HepG2 (cell line): Measurements from ENCODE around the gene TTBK1. TPM values are rescaled to one million over a fixed set of nuclear protein-coding genes. Genes with fewer than 3 reads are reported as not detected.

Experiments used
- BHLHE40 ChIP-seq: IDR thresholded peaks from 2 replicates; pipeline ENCODE4 v1.6.1; 2011; ENCODE audit warnings: low read length, improper control_type of control experiment
- FOXA3 ChIP-seq: IDR thresholded peaks from 2 replicates; pipeline ENCODE4 v1.6.1; 2016; ENCODE audit warnings: missing genetic modification reagents, missing compliant biosample characterization
- HNF4A ChIP-seq: sonication (generic); formaldehyde crosslinking; IDR thresholded peaks from 2 replicates; pipeline ENCODE4 v1.4.0; 2020; ENCODE audit warnings: missing genetic modification reagents
- HOXA5 ChIP-seq: sonication (generic); formaldehyde crosslinking; IDR thresholded peaks from 2 replicates; pipeline ENCODE4 v1.4.0; 2020; ENCODE audit warnings: missing genetic modification reagents
- POLR2A ChIP-seq, 2 experiments: IDR thresholded peaks; 2 replicates each; pipeline ENCODE4 v1.6.1; 2011; ENCODE audit warnings: low read depth in 2 of 2, low read length in 2 of 2, mild to moderate bottlenecking in 1 of 2, moderate library complexity in 1 of 2; ENCODE audit not compliant: insufficient read depth in 1 of 2
- REPIN1 ChIP-seq: sonication (generic); formaldehyde crosslinking; IDR thresholded peaks from 2 replicates; pipeline ENCODE4 v1.8.0; 2022; ENCODE audit warnings: missing genetic modification reagents, low read depth, mild to moderate bottlenecking, borderline replicate concordance
- RFXANK ChIP-seq: IDR thresholded peaks from 2 replicates; pipeline ENCODE4 v1.6.1; 2016
- SALL2 ChIP-seq: sonication (generic); formaldehyde crosslinking; IDR thresholded peaks from 2 replicates; pipeline ENCODE4 v1.8.1; 2023; ENCODE audit warnings: mild to moderate bottlenecking, missing genetic modification reagents, inconsistent platforms
- SP140L ChIP-seq: sonication (generic); formaldehyde crosslinking; IDR thresholded peaks from 2 replicates; pipeline ENCODE4 v1.4.0; 2020; ENCODE audit warnings: missing genetic modification reagents, borderline replicate concordance
- XBP1 ChIP-seq: sonication (generic); formaldehyde crosslinking; IDR thresholded peaks from 2 replicates; pipeline ENCODE4 v1.5.0; 2020; ENCODE audit warnings: missing genetic modification reagents
- ZNF333 ChIP-seq: sonication (generic); formaldehyde crosslinking; IDR thresholded peaks from 2 replicates; pipeline ENCODE4 v1.4.0; 2020; ENCODE audit warnings: mild to moderate bottlenecking, missing genetic modification reagents, borderline replicate concordance
- ZNF354B ChIP-seq: sonication (generic); formaldehyde crosslinking; IDR thresholded peaks from 2 replicates; pipeline ENCODE4 v1.8.0; 2022; ENCODE audit warnings: mild to moderate bottlenecking, missing genetic modification reagents
- ZNF441 ChIP-seq: sonication (generic); formaldehyde crosslinking; IDR thresholded peaks from 2 replicates; pipeline ENCODE4 v1.7.0; 2021; ENCODE audit warnings: missing genetic modification reagents, borderline replicate concordance
- ZNF670 ChIP-seq: sonication (generic); formaldehyde crosslinking; IDR thresholded peaks from 2 replicates; pipeline ENCODE4 v1.8.0; 2022; ENCODE audit warnings: mild to moderate bottlenecking, missing genetic modification reagents, borderline replicate concordance
- ZNF800 ChIP-seq: sonication (generic); formaldehyde crosslinking; IDR thresholded peaks from 2 replicates; pipeline ENCODE4 v1.4.0; 2020; ENCODE audit warnings: missing genetic modification reagents
- ZNF883 ChIP-seq: sonication (generic); formaldehyde crosslinking; IDR thresholded peaks from 2 replicates; pipeline ENCODE4 v1.5.1; 2020; ENCODE audit warnings: mild to moderate bottlenecking, missing genetic modification reagents; ENCODE audit errors: not compliant biosample characterization
- polyA plus RNA-seq, 8 experiments: library from polyadenylated mRNA; depleted of rRNA in 3 of 8; stranded (reverse) in 7 of 8; unstranded in 1 of 8; fragments of >200 nt; fragmentation: Illumina TruSeq in 4 of 8; extraction: Trizol in 4 of 8; gene quantifications; 2 replicates each; pipeline versions ENCODE4 v1.2.1 to v1.2.3, GENCODE V29; 2011 to 2016; ENCODE audit warnings: low read depth in 4 of 8, missing spikeins in 1 of 8, mixed read lengths in 1 of 8; ENCODE audit not compliant: insufficient read depth in 1 of 8
- total RNA-seq, 5 experiments: library from RNA; depleted of rRNA; stranded (reverse); fragments of >200 nt; fragmentation: Illumina TruSeq; extraction: Trizol; gene quantifications; 2 replicates each; pipeline ENCODE4 v1.2.3, GENCODE V29; 2016; ENCODE audit warnings: low read depth in 1 of 5
- TF ChIP-seq, protein P1 (sequence below): sonication (generic); formaldehyde crosslinking; conservative IDR thresholded peaks from 2 replicates; pipeline ENCODE4 v1.8.0; 2022; ENCODE audit warnings: mild to moderate bottlenecking, moderate library complexity, missing genetic modification reagents
- TF ChIP-seq, protein P2 (sequence below): sonication (generic); formaldehyde crosslinking; IDR thresholded peaks from 2 replicates; pipeline ENCODE4 v1.4.0; 2020; ENCODE audit warnings: missing genetic modification reagents
- TF ChIP-seq, protein P3 (sequence below): sonication (generic); formaldehyde crosslinking; IDR thresholded peaks from 2 replicates; pipeline ENCODE4 v1.4.0; 2020; ENCODE audit warnings: missing genetic modification reagents

Gene TTBK1
- total and polyA plus RNA-seq, 2 of the 13 experiments (the other 11 are each of a cell fraction or from before 2014, with no cell fraction given): 0.24 to 0.33 TPM

- TF ChIP-seq, protein P1, sequence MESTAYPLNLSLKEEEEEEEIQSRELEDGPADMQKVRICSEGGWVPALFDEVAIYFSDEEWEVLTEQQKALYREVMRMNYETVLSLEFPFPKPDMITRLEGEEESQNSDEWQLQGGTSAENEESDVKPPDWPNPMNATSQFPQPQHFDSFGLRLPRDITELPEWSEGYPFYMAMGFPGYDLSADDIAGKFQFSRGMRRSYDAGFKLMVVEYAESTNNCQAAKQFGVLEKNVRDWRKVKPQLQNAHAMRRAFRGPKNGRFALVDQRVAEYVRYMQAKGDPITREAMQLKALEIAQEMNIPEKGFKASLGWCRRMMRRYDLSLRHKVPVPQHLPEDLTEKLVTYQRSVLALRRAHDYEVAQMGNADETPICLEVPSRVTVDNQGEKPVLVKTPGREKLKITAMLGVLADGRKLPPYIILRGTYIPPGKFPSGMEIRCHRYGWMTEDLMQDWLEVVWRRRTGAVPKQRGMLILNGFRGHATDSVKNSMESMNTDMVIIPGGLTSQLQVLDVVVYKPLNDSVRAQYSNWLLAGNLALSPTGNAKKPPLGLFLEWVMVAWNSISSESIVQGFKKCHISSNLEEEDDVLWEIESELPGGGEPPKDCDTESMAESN: peak; percentile 89
- TF ChIP-seq SALL2 (CRISPR knock-in tag): peak; percentile 97
- TF ChIP-seq ZNF333 (CRISPR knock-in tag): 0 out of 2 replicates have a peak, but pooled peaks have one; percentile 33
- peak; percentile 79 to 84 for TF ChIP-seq POLR2A (IDR thresholded peaks at IDR 0.05; ENCODE audit: insufficient read depth in 1 of 2, low read depth in 2 of 2, low read length in 2 of 2)
- TF ChIP-seq, protein P2, sequence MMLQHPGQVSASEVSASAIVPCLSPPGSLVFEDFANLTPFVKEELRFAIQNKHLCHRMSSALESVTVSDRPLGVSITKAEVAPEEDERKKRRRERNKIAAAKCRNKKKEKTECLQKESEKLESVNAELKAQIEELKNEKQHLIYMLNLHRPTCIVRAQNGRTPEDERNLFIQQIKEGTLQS (CRISPR knock-in tag): peak; percentile 67
- TF ChIP-seq HNF4A (CRISPR knock-in tag): peak; percentile 4; the same call in 1 of the 2 replicates
- TF ChIP-seq ZNF883: peak; percentile 26
- 0 out of 2 replicates have a peak, but pooled peaks have one; percentile 82 for TF ChIP-seq RFXANK (CRISPR knock-in tag)
- TF ChIP-seq ZNF441 (CRISPR knock-in tag): peak; percentile 89
- peak; percentile 51; the same call in 1 of the 2 replicates for TF ChIP-seq XBP1
- peak; percentile 68 for TF ChIP-seq FOXA3
- peak; percentile 91 for TF ChIP-seq REPIN1 (CRISPR knock-in tag)
- TF ChIP-seq HOXA5 (CRISPR knock-in tag): 0 out of 2 replicates have a peak, but pooled peaks have one; percentile 63
- TF ChIP-seq ZNF354B (CRISPR knock-in tag): peak; percentile 96
- no peak for TF ChIP-seq SP140L (CRISPR knock-in tag)
- peak; percentile 86 for TF ChIP-seq BHLHE40
- TF ChIP-seq ZNF670: no peak
- TF ChIP-seq ZNF800 (CRISPR knock-in tag): peak; percentile 94
- TF ChIP-seq, protein P3, sequence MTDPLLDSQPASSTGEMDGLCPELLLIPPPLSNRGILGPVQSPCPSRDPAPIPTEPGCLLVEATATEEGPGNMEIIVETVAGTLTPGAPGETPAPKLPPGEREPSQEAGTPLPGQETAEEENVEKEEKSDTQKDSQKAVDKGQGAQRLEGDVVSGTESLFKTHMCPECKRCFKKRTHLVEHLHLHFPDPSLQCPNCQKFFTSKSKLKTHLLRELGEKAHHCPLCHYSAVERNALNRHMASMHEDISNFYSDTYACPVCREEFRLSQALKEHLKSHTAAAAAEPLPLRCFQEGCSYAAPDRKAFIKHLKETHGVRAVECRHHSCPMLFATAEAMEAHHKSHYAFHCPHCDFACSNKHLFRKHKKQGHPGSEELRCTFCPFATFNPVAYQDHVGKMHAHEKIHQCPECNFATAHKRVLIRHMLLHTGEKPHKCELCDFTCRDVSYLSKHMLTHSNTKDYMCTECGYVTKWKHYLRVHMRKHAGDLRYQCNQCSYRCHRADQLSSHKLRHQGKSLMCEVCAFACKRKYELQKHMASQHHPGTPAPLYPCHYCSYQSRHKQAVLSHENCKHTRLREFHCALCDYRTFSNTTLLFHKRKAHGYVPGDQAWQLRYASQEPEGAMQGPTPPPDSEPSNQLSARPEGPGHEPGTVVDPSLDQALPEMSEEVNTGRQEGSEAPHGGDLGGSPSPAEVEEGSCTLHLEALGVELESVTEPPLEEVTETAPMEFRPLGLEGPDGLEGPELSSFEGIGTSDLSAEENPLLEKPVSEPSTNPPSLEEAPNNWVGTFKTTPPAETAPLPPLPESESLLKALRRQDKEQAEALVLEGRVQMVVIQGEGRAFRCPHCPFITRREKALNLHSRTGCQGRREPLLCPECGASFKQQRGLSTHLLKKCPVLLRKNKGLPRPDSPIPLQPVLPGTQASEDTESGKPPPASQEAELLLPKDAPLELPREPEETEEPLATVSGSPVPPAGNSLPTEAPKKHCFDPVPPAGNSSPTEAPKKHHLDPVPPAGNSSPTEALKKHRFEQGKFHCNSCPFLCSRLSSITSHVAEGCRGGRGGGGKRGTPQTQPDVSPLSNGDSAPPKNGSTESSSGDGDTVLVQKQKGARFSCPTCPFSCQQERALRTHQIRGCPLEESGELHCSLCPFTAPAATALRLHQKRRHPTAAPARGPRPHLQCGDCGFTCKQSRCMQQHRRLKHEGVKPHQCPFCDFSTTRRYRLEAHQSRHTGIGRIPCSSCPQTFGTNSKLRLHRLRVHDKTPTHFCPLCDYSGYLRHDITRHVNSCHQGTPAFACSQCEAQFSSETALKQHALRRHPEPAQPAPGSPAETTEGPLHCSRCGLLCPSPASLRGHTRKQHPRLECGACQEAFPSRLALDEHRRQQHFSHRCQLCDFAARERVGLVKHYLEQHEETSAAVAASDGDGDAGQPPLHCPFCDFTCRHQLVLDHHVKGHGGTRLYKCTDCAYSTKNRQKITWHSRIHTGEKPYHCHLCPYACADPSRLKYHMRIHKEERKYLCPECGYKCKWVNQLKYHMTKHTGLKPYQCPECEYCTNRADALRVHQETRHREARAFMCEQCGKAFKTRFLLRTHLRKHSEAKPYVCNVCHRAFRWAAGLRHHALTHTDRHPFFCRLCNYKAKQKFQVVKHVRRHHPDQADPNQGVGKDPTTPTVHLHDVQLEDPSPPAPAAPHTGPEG (CRISPR knock-in tag): peak; percentile 91
Observed at GRCh38 chr6:43228951-43229802, 14.1 kb upstream of the TTBK1 start, which contains the start of gene DNPH1 (continued).
